ELR (cell line): ENCODE data around the gene KCND2.
"Not testable (repeated sequence)": the region's sequence is repeated elsewhere in the genome, so short reads cannot be mapped to it uniquely, and the experiment has no call there.

ENCODE experiments used
- DNase-seq: peaks from one replicate; pipeline ENCODE4 v3.0.0-alpha.2; 2015; ENCODE audit warnings: low read depth

Gene KCND2

DNA sequence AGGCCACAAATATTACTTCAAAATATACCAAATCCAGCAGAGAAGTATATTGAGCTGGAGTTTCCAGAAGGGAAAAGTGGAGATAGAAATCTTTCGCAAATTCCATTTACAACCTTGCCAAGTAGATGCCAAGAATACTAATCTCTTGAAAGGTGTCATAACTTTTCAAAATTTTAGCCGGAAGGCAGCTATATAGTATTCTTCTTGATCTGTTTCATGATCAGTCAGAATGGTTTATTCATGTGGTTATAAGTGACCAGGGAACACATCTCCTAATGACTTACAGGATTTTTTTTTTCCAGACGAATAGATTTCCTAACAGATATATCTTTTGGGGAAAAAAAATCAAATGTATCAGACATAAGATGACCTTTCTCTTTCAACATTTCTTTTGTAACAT is 314.3 kb downstream of the KCND2 start:
- no peak for DNase-seq

DNA sequence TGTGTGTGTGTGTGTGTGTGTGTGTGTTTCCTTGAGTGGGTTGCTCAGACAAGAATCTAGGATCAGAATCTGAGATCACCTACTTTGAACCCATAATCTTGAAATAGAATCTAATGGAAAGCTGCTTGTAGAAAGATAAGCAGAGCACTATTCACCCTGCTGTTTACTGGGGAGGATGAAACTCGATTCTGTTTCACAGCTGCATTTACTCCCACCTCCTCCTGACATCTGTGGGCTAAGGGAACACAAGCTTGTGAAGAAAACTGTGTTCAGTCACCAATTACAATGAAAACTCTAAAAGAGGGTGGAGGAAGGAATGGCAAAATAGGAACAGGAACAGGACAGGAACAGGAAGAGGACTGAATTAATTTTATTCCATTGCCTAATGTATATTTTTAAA is 315.4 kb downstream of the KCND2 start:
- DNase-seq: no peak

DNA sequence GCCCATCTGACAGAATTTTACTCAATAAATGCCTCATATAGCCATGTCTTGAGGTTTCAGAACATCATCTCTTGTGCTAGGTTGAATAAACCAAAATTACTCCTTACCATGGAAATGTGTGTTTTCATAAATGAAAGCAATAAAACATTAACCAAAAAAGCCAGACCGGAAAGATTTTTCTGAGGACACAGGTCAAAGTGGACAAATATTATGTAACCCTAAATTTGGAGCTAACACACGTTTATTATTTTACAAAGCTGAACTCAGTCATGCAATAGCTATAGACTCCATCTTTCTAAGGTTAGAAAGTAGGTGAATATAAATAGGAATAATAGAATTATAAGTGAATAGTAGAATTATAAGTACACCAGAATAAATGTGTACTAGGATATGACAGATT is 315.9 kb downstream of the KCND2 start:
- DNase-seq: no peak

DNA sequence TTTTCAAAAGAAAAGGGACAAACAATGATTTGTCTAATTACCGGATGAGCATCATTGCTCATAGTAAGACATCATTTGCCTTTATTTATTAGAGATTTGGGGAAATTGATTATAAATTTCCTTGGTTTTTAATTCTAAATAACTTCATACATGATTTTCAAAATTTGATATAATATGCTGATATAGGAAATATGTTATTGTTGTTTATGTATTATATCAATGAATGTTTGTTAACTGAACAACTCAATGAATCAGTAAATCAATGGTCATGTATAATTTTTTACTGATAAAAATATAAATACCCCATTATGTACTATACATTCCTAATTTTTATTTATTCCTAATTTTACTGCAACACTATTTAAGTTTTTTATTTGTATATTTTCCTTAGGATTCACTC is 327.6 kb downstream of the KCND2 start:
- DNase-seq: no peak

GRCh38 chr7:120603366-120603765 is 330.4 kb downstream of the KCND2 start:
- no peak for DNase-seq

- DNase-seq: no peak
Measured at GRCh38 chr7:120609136-120609753, 336.3 kb downstream of the KCND2 start.

DNA sequence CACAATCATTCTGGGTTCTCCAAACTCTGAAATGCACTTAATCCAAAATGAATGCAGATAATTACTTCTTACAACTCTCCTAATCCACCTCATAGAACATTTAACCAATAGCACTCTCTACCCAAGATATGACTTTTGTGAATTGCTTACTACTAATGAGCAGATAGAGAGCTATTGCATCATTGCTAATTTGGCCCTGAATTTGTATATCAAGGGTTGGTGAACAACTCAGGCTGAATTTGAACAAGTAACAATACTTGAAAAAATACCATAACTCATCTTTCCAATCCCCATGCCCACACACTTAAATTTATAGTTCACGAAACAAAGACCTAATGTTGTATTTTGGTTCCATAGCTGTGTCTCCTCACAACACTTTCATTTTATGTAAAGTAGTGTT is 339.0 kb downstream of the KCND2 start:
- DNase-seq: no peak

- no peak for DNase-seq
Measured at GRCh38 chr7:120615703-120616102, 342.7 kb downstream of the KCND2 start.

GRCh38 chr7:120617275-120617674 is 344.3 kb downstream of the KCND2 start:
- no peak for DNase-seq

DNA sequence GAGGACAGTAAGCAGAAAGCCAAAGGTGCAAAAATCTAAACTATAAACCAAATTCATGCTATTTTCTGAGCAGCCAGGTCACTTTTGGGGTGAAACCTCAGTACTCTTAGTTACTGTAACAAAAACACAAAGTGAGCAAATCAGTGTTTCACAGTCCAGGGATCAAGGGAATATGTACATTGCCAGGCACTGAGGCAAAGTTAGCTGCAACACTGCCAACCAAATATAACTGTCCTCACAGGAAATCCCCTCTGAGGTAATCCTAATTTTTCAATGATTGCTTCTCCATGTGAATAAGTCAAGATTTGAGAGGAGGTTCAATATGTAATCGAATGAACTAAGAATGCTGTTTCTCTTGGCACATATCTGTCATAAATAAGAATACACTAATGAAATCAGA is 355.3 kb downstream of the KCND2 start:
- no peak for DNase-seq

- DNase-seq: no peak
Measured at GRCh38 chr7:120639884-120640283, 366.9 kb downstream of the KCND2 start.

- DNase-seq: no peak
Measured at GRCh38 chr7:120645966-120646365, 373.0 kb downstream of the KCND2 start.

DNA sequence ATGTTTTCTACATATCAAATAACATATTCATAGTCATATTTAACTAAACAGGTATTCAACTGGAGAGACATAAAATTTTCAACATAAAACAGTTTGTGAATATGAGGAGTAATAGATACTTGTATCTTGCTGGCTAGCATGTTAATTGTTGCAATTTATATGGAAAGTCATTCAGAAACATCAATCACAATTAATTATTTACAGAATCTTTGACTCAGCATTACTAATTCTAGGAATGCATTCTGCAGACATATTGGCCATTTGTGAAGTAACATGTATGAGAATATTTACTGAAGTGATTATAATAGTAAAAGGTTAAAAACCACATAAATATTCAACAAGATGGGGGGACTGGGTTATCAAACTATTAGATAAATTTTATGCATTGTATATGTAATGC is 381.3 kb downstream of the KCND2 start:
- no peak for DNase-seq

- DNase-seq: no peak
Measured at GRCh38 chr7:120658516-120658915, 385.5 kb downstream of the KCND2 start.

DNA sequence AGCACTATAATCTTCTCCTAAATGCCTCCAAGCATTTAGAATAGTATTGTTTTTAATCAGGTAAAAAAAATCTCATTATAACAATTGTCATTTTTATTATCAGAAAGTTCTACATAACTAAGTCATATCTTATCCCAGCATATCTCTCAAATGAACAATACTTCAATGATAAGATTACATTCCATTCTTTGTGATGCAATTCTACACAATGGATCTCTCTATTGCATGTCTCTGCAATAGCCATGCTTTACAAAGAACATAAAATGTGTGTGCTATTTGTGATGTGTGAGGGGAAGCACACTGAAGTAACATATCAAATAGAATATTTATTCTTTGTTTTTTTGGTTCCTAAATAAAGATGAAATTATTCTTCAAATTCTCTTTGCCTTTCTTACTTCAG is 389.3 kb downstream of the KCND2 start:
- DNase-seq: no peak

DNA sequence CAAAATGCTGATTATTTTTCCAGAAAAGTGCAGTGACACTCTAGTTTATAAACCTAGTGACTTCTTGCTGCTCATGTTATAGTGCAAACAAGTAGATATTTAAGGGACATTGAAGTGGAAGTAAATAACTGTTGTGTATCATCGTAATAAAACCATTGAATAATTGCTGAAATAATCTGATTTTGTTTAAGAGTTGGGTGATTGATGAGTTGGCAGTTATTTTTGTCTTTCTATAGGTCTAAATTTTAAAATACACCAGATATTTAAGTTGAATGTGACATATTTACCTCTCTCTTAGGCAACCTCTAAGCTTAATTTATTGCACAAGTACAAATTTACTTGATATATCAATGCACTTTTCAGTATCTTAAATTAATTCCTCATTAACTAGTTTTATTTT is 392.1 kb downstream of the KCND2 start:
- DNase-seq: no peak

DNA sequence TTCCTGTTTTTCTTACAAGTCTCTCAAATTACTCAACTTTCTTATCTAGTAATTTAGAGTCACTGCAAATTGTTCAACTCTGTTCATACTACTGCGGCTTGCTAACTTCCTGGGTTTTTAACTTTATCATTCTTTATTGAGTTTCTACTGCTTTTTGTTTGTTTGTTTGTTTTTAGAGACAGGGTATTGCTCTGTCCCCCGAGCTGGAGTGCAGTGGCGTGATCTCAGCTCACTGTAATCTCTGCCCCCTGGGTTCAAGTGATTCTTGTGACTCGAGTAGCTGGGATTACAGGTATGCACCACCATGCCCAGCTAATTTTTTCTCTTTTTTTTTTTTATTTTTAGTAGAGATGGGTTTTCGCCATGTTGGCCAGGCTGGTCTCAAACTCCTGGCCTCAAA is 402.1 kb downstream of the KCND2 start:
- no peak for DNase-seq

DNA sequence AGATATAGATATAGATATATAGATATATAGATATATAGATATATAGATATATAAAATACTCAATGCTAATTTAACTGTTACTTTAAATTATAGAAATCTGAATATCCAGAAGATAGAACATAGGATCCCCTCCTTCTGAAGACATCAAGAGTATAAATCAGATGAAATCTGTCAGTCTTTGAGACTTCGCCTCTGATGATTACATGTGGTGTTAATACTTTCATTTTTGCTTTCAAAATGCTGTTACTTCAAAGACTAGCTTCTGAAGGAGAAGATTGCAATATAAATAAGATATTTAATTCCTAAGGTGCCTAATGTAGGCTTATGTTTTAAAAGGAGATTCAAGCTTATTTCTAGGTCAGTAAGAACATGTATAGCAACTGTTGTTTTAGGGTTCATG is 404.6 kb downstream of the KCND2 start:
- DNase-seq: no peak

- DNase-seq: no peak
Measured at GRCh38 chr7:120680985-120681384, 408.0 kb downstream of the KCND2 start.

- no peak for DNase-seq
Measured at GRCh38 chr7:120684463-120684862, 411.5 kb downstream of the KCND2 start.

GRCh38 chr7:120691915-120692314 is 418.9 kb downstream of the KCND2 start:
- DNase-seq: no peak

DNA sequence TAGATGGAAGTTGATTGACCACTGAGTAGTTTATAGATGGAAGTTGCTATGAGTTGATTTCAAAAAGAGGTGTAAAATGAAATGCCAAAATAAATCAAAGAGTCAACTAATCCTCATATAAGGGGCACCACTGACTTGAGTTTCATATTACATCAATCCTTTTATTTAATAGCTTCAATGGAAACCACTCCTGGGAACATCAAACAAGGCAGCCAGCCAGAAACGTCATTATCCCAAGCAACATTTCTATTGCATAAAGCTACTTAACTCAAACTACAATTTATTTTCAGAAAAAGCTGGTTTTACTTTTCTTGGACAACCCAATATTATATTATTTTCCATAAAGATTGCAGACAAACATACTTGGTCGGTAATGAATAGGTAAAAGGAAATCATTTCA is 422.9 kb downstream of the KCND2 start:
- DNase-seq: no peak

GRCh38 chr7:120700796-120701195 is 427.8 kb downstream of the KCND2 start:
- no peak for DNase-seq

GRCh38 chr7:120702408-120702807 is 429.4 kb downstream of the KCND2 start:
- not testable (repeated sequence) for DNase-seq
